Body of pancreas (tissue), 4 donors: ENCODE data around the gene PPP1R2B.
"Not testable (repeated sequence)": the region's sequence is repeated elsewhere in the genome, so short reads cannot be mapped to it uniquely, and the experiment has no call there.

Experiments
- POLR2A ChIP-seq, 3 donors: fragments of 450-650 bp; IDR thresholded peaks; one replicate each; pipeline ENCODE4 v1.6.1; 2016; ENCODE audit warnings: antibody characterized with exemption in 3 of 3, mild to moderate bottlenecking in 2 of 3
- TF ChIP-seq, protein P1 (sequence below), 7 experiments: fragments of 450-650 bp in 4 of 7; fragments of 200-600 bp in 3 of 7; sonication (generic) in 3 of 7; IDR thresholded peaks; one replicate each; pipeline ENCODE4 v1.5.1; 2016 to 2019; ENCODE audit warnings: antibody characterized with exemption in 7 of 7

DNA sequence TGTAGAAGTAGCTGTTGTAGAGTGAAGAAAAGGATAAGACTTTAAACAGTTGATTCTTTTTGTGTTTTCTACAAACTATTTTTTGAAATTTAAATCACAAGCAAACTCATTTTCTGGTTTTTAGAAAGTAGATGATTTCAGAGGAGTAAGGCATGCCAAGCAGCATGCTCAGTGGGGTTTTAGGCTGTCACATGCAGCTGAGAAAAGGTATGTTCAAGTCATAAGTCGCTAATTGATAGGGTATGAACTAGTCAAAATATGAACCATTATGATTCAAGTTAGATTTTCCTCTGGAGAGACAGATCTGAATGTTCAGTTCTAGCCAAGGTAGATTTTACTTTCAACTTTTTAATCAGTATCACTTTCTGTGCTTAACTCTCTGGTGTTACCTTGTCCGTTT, 3.0 kb downstream of the PPP1R2B start:
- TF ChIP-seq, protein P1, sequence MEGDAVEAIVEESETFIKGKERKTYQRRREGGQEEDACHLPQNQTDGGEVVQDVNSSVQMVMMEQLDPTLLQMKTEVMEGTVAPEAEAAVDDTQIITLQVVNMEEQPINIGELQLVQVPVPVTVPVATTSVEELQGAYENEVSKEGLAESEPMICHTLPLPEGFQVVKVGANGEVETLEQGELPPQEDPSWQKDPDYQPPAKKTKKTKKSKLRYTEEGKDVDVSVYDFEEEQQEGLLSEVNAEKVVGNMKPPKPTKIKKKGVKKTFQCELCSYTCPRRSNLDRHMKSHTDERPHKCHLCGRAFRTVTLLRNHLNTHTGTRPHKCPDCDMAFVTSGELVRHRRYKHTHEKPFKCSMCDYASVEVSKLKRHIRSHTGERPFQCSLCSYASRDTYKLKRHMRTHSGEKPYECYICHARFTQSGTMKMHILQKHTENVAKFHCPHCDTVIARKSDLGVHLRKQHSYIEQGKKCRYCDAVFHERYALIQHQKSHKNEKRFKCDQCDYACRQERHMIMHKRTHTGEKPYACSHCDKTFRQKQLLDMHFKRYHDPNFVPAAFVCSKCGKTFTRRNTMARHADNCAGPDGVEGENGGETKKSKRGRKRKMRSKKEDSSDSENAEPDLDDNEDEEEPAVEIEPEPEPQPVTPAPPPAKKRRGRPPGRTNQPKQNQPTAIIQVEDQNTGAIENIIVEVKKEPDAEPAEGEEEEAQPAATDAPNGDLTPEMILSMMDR (IDR thresholded peaks at IDR 0.05): not testable (repeated sequence)
- not testable (repeated sequence) for TF ChIP-seq POLR2A (IDR thresholded peaks at IDR 0.05)
